ENCODE results near the gene MYH11.

- TF ChIP-seq, protein P1, sequence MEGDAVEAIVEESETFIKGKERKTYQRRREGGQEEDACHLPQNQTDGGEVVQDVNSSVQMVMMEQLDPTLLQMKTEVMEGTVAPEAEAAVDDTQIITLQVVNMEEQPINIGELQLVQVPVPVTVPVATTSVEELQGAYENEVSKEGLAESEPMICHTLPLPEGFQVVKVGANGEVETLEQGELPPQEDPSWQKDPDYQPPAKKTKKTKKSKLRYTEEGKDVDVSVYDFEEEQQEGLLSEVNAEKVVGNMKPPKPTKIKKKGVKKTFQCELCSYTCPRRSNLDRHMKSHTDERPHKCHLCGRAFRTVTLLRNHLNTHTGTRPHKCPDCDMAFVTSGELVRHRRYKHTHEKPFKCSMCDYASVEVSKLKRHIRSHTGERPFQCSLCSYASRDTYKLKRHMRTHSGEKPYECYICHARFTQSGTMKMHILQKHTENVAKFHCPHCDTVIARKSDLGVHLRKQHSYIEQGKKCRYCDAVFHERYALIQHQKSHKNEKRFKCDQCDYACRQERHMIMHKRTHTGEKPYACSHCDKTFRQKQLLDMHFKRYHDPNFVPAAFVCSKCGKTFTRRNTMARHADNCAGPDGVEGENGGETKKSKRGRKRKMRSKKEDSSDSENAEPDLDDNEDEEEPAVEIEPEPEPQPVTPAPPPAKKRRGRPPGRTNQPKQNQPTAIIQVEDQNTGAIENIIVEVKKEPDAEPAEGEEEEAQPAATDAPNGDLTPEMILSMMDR (IDR thresholded peaks at IDR 0.05 in 2 of 3, conservative IDR thresholded peaks at IDR 0.05 in 1 of 3; ENCODE audit: control insufficient read depth in 2 of 3, extremely low read depth in 1 of 3, insufficient read depth in 1 of 3, low read depth in 3 of 3, low read length in 3 of 3) = no peak
- TF ChIP-seq, protein P2, sequence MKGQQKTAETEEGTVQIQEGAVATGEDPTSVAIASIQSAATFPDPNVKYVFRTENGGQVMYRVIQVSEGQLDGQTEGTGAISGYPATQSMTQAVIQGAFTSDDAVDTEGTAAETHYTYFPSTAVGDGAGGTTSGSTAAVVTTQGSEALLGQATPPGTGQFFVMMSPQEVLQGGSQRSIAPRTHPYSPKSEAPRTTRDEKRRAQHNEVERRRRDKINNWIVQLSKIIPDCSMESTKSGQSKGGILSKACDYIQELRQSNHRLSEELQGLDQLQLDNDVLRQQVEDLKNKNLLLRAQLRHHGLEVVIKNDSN (IDR thresholded peaks at IDR 0.05; ENCODE audit: borderline replicate concordance, extremely low read length, insufficient read depth, low read depth, low read length) = no peak
- TF ChIP-seq MYC (IDR thresholded peaks at IDR 0.05; ENCODE audit: insufficient read depth, insufficient read length, insufficient replicate concordance, low read length, severe bottlenecking) (no peak), MEF2A (IDR thresholded peaks at IDR 0.05; ENCODE audit: insufficient read depth, low read depth, low read length) (no peak), FOS (IDR thresholded peaks at IDR 0.05; ENCODE audit: borderline replicate concordance, extremely low read depth, insufficient read length) (no peak)
Measured at GRCh38 chr16:15857724-15858560, 1.1 kb upstream of the MYH11 start.
